HEK293T (cell line): ENCODE results near the gene PACRG.

Experiments
- CTCF ChIA-PET: fragments of 350-600 bp; formaldehyde crosslinking; extraction: SDS; loops from one replicate; lab custom pipeline; 2021; ENCODE audit warnings: antibody characterized with exemption, inconsistent platforms; lab: Yijun Ruan, JAX
- POLR2A ChIA-PET: fragments of 350-600 bp; formaldehyde crosslinking; extraction: SDS; loops from one replicate; lab custom pipeline; 2020; ENCODE audit warnings: antibody characterized with exemption, inconsistent platforms; lab: Yijun Ruan, JAX
- DNase-seq: peaks from one replicate; pipeline ENCODE4 v3.0.0; 2012; ENCODE audit warnings: mixed read lengths; ENCODE audit errors: extremely low spot score
- ARNT ChIP-seq: fragments of 450-650 bp; IDR thresholded peaks from 2 replicates; pipeline ENCODE4 v1.6.1; 2017; ENCODE audit warnings: mild to moderate bottlenecking
- BHLHE40 ChIP-seq: fragments of 450-650 bp; IDR thresholded peaks from 2 replicates; pipeline ENCODE4 v1.6.1; 2016; ENCODE audit warnings: mild to moderate bottlenecking, moderate library complexity, borderline replicate concordance
- CTBP1 ChIP-seq: fragments of 450-650 bp; IDR thresholded peaks from 2 replicates; pipeline ENCODE4 v1.6.1; 2016; ENCODE audit warnings: borderline replicate concordance
- ELF4 ChIP-seq: fragments of 450-650 bp; IDR thresholded peaks from 2 replicates; pipeline ENCODE4 v1.6.1; 2017; ENCODE audit warnings: antibody characterized with exemption
- FOXA1 ChIP-seq: fragments of 450-650 bp; IDR thresholded peaks from 2 replicates; pipeline ENCODE4 v1.6.1; 2016; ENCODE audit warnings: mild to moderate bottlenecking
- FOXK2 ChIP-seq: fragments of 450-650 bp; IDR thresholded peaks from 2 replicates; pipeline ENCODE4 v1.6.1; 2016; ENCODE audit warnings: mild to moderate bottlenecking
- FOXM1 ChIP-seq: fragments of 450-650 bp; IDR thresholded peaks from 2 replicates; pipeline ENCODE4 v1.6.1; 2017; ENCODE audit warnings: mild to moderate bottlenecking, borderline replicate concordance
- HDGF ChIP-seq: fragments of 450-650 bp; IDR thresholded peaks from 2 replicates; pipeline ENCODE4 v1.6.1; 2017; ENCODE audit warnings: antibody characterized with exemption, borderline replicate concordance
- L3MBTL2 ChIP-seq: fragments of 450-650 bp; conservative IDR thresholded peaks from 2 replicates; pipeline ENCODE4 v1.6.1; 2016; ENCODE audit warnings: mild to moderate bottlenecking
- LEF1 ChIP-seq: fragments of 450-650 bp; IDR thresholded peaks from 2 replicates; pipeline ENCODE4 v1.6.1; 2017; ENCODE audit warnings: mild to moderate bottlenecking, borderline replicate concordance
- NFRKB ChIP-seq: fragments of 450-650 bp; IDR thresholded peaks from 2 replicates; pipeline ENCODE4 v1.6.1; 2016; ENCODE audit warnings: mild to moderate bottlenecking, moderate library complexity
- PKNOX1 ChIP-seq: fragments of 450-650 bp; IDR thresholded peaks from 2 replicates; pipeline ENCODE4 v1.6.1; 2016
- SP1 ChIP-seq: fragments of 450-650 bp; IDR thresholded peaks from 2 replicates; pipeline ENCODE4 v1.6.1; 2017
- SUZ12 ChIP-seq: fragments of 450-650 bp; IDR thresholded peaks from 2 replicates; pipeline ENCODE4 v1.6.1; 2016; ENCODE audit warnings: mild to moderate bottlenecking
- TARDBP ChIP-seq: fragments of 450-650 bp; IDR thresholded peaks from 2 replicates; pipeline ENCODE4 v1.6.1; 2016
- ZNF384 ChIP-seq: fragments of 450-650 bp; IDR thresholded peaks from 2 replicates; pipeline ENCODE4 v1.6.1; 2016

The PACRG gene

DNA sequence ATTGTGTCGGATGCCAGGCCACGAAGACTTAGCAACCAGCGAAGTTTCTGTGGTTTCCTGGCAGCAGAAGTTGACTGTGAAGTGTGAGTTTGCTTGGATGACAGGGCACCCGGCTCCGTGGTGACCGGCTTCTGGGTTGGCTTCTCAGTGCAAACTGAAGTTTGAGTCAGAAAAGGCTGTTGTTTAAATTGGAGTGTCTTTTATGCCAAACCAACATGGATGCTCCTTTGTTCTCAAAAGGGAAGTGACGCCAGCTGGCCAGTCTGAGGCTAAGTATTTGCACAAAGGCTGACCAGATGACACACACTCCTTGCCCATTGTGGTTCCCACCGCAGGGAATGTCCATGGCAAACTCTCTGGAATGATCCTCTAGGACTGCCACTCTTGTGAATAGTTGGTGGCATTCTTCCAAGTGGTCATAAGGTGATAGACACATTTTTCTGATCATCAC is 521.9 kb downstream of the PACRG start:
- POLR2A ChIA-PET = no interaction called here

DNA sequence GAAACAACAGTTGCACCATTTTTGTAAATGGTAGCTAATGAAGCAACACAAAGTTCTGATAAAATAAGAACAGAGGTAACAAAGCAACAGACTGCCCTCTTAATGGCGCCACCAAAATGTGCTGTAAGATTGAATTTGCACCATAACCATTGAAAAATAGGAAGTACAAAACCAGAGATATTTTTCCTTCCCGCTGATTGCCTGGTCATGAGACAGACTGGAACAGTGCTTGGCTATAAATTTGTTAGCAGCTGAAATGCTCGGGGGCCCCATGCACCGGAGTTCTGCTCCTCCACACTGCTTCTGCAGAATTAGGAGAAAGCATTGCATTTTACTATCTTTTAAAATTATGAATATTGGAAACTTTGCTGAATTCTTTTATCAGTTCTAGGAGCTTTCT is 522.3 kb downstream of the PACRG start:
- POLR2A ChIA-PET = no interaction called here
- TF ChIP-seq ZNF384 = no peak
- no peak for TF ChIP-seq ELF4
- no peak for TF ChIP-seq LEF1
- TF ChIP-seq FOXA1 = no peak
- TF ChIP-seq CTBP1 = no peak
- TF ChIP-seq PKNOX1 = no peak
- no peak for TF ChIP-seq TARDBP
- no peak for TF ChIP-seq ARNT
- no peak for TF ChIP-seq FOXK2
- CTCF ChIA-PET = no interaction called here

More for the DNA sequence above, 521.9 kb downstream of the PACRG start:
- CTCF ChIA-PET = no interaction called here
- no peak for TF ChIP-seq ARNT
- no peak for TF ChIP-seq LEF1
- no peak for TF ChIP-seq ZNF384
- TF ChIP-seq CTBP1 = no peak
- no peak for DNase-seq

DNA sequence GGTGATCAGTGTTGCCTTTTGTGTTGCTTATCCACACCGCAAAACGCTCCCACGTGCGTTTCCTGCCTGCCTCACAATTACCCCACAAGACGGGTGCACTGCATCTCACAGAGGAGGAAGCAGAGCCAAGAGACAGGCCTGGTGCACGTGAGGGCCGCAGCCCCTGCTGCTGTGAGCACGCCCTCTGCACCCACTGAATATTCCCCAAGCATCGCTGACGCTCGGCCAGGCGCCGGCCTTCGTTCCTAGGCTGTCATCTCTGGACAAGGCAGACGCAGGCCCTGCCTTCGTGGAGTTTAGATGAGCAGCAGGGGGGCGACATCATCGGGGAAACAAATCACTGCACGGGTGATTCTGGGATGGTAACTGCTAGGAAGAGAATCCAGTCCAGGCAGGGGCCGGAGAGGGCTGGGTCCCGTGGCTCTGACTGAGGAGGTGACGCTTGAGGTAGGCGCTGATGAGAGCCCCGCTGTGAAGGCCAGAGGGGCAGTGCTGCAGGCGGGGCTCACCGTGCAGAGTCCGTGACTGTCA is 524.4 kb downstream of the PACRG start:
- DNase-seq = no peak
- ChIA-PET POLR2A (no interaction called here), CTCF (no interaction called here)
- TF ChIP-seq FOXK2 = no peak
- TF ChIP-seq NFRKB = no peak
- no peak for TF ChIP-seq PKNOX1
- TF ChIP-seq ARNT = no peak
- no peak for TF ChIP-seq SUZ12
- no peak for TF ChIP-seq FOXA1
- TF ChIP-seq BHLHE40 = no peak
- TF ChIP-seq FOXM1 = no peak
- TF ChIP-seq L3MBTL2 = no peak
- no peak for TF ChIP-seq ELF4
- no peak for TF ChIP-seq LEF1
- TF ChIP-seq SP1 = no peak
- TF ChIP-seq TARDBP = no peak
- no peak for TF ChIP-seq HDGF
- no peak for TF ChIP-seq CTBP1

More for the DNA sequence above, 522.3 kb downstream of the PACRG start:
- DNase-seq = no peak

- POLR2A ChIA-PET = no interaction called here
- no peak for TF ChIP-seq ELF4
- no peak for TF ChIP-seq HDGF
- no peak for TF ChIP-seq FOXK2
- DNase-seq = no peak
- CTCF ChIA-PET = no interaction called here
Observed at GRCh38 chr6:163253556-163254213, 525.9 kb downstream of the PACRG start.

DNA sequence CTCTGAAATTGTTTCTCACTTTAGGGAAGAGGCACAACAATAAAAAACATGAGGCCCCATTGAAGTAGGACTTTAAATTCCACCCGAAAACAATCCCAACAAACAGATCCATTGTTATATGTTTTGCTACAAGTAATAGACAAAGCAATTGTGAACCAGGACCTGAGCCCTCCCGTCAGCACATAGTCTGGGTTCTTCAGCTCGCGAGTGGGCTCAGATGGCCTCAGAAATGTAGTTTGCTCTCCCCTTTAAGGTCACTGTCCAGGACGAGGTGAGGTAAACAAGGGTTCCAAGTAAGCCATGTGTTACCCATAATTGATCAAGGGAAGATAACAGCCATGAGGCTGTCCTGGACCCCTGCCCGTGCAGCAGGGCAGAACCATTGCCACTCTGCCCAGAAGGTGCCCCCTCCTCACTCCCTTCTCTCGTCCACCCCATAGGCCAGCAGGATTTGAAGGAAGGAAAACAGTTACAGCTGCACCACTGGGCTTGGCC is 526.6 kb downstream of the PACRG start:
- POLR2A ChIA-PET = no interaction called here

GRCh38 chr6:163255265-163255664 is 527.5 kb downstream of the PACRG start:
- ChIA-PET CTCF (no interaction called here), POLR2A (no interaction called here)
- DNase-seq = no peak

More for the DNA sequence above, 526.6 kb downstream of the PACRG start:
- DNase-seq = no peak
- TF ChIP-seq CTBP1 = no peak
- TF ChIP-seq ZNF384 = no peak
- no peak for TF ChIP-seq BHLHE40
- TF ChIP-seq SP1 = no peak
- no peak for TF ChIP-seq HDGF
- no peak for TF ChIP-seq ARNT
- no peak for TF ChIP-seq ELF4
- no peak for TF ChIP-seq FOXM1
- no peak for TF ChIP-seq NFRKB
- TF ChIP-seq TARDBP = no peak
- TF ChIP-seq LEF1 = no peak
- TF ChIP-seq PKNOX1 = no peak
- no peak for TF ChIP-seq SUZ12
- no peak for TF ChIP-seq L3MBTL2
- no peak for TF ChIP-seq FOXA1
- no peak for TF ChIP-seq FOXK2
- CTCF ChIA-PET = no interaction called here

More at GRCh38 chr6:163255265-163255664, 527.5 kb downstream of the PACRG start:
- TF ChIP-seq SP1 = no peak
- TF ChIP-seq NFRKB = no peak
- no peak for TF ChIP-seq ARNT
- no peak for TF ChIP-seq SUZ12
- no peak for TF ChIP-seq CTBP1
- no peak for TF ChIP-seq LEF1
- no peak for TF ChIP-seq BHLHE40
- TF ChIP-seq FOXM1 = no peak
- no peak for TF ChIP-seq HDGF
- TF ChIP-seq FOXK2 = no peak
- TF ChIP-seq TARDBP = no peak
- no peak for TF ChIP-seq ZNF384
